Activated naive CD4-positive, alpha-beta T cell treated with anti-CD3 and anti-CD28 coated beads, Interleukin-2, amount 10 ng/mL, durations not matched to agents 7 days and 5 days (primary cell): ENCODE results near the gene NR2C2AP.
A peak's percentile ranks its signal among the peaks of the same experiment; 100 is the strongest.

Experiments
- CTCF ChIA-PET: fragments of 350-600 bp; sonication (Branson Sonifier 250); formaldehyde crosslinking; loops from one replicate; lab custom pipeline; 2021; ENCODE audit warnings: antibody characterized with exemption; lab: Charles Lee
- DNase-seq: peaks from one replicate; pipeline ENCODE4 v3.0.0-alpha.2; 2020
- H3K27ac Mint-ChIP-seq: one replicate; pipeline ENCODE4 v1.8.0; 2021; ENCODE audit warnings: mild to moderate bottlenecking, moderate library complexity, mixed read lengths
- H3K27me3 Mint-ChIP-seq: one replicate; pipeline ENCODE4 v1.8.0; 2021; ENCODE audit warnings: mild to moderate bottlenecking, mixed read lengths
- H3K36me3 Mint-ChIP-seq: one replicate; pipeline ENCODE4 v1.8.0; 2021; ENCODE audit warnings: mixed read lengths
- H3K4me1 Mint-ChIP-seq: one replicate; pipeline ENCODE4 v1.8.0; 2021; ENCODE audit warnings: mixed read lengths
- H3K4me3 Mint-ChIP-seq: one replicate; pipeline ENCODE4 v1.8.0; 2021; ENCODE audit warnings: mild to moderate bottlenecking, moderate library complexity, mixed read lengths
- H3K9me3 Mint-ChIP-seq: one replicate; pipeline ENCODE4 v1.8.0; 2021; ENCODE audit warnings: mixed read lengths

Gene NR2C2AP

DNA sequence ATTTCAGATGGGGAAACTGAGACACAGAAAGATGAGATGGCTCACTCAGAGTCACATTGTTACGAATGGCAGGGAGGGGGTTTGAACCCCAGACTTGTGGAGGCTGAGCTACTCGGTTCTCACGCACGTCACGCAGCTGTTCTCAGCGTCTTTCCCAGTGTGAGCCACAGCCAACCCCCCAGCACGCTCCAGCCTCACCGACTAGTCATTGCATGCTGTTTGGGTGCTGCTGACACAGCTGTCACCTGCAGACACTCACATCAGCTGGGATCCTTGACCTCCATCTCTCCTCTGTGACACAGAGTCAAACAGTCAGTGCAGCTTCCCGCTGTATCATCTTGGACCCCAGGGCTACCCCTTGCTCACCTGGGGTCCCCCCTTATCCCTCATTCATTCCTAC lies 6.2 kb upstream of the NR2C2AP start:
- H3K4me3 Mint-ChIP-seq = no peak overlapping the region
- peaks cover 3% of the 10 kb centered on the region for H3K36me3 Mint-ChIP-seq
- peaks cover 73% of the 10 kb centered on the region for H3K27me3 Mint-ChIP-seq
- CTCF ChIA-PET = no interaction called here
- peaks cover 12% of the 10 kb centered on the region for H3K9me3 Mint-ChIP-seq
- H3K4me1 Mint-ChIP-seq = peaks cover 30% of the 10 kb centered on the region
- DNase-seq = no peak
- H3K27ac Mint-ChIP-seq = no peak overlapping the region

- no peak for DNase-seq
Measured at GRCh38 chr19:19207637-19208572, 4.7 kb upstream of the NR2C2AP start.

DNA sequence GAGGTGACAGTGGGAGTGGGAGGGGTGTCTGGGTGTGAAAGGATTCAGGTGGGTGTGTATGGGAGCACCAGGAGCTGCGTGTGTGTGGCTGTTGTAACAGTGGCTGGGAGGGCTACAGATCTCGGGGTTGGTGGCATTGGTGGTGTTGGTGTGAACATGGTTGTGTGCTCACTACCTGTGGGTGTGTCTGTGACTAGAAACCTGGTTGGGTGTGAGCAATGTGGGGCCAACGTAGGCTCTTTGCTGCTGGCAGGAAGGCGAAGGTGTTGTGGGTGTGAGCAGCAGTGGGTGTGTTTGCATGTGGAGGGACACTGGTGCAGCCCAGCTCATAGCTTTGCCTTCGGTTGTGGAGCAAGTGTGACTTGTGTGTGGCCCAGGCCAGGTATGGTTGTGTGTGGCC lies 3.7 kb upstream of the NR2C2AP start:
- peak overlapping the region; percentile 53 for H3K27ac Mint-ChIP-seq
- H3K4me1 Mint-ChIP-seq = peaks cover 48% of the 10 kb centered on the region
- no peak for DNase-seq
- peaks cover 9% of the 10 kb centered on the region for H3K36me3 Mint-ChIP-seq
- H3K9me3 Mint-ChIP-seq = peaks cover 12% of the 10 kb centered on the region
- H3K4me3 Mint-ChIP-seq = no peak overlapping the region
- CTCF ChIA-PET = interaction anchor here (1.1 to 1.3 kb wide), 2 partner anchors 10 to 18 kb away, joined by 3 read pairs; no protein-coding TSS in a partner anchor
- H3K27me3 Mint-ChIP-seq = peaks cover 48% of the 10 kb centered on the region

More at GRCh38 chr19:19207637-19208572, 4.7 kb upstream of the NR2C2AP start:
- Mint-ChIP-seq H3K27ac (peak overlapping the region; percentile 78), H3K36me3 (peaks cover 5% of the 10 kb centered on the region), H3K27me3 (peaks cover 58% of the 10 kb centered on the region), H3K4me1 (peaks cover 39% of the 10 kb centered on the region), H3K9me3 (peaks cover 12% of the 10 kb centered on the region), H3K4me3 (no peak overlapping the region)
- CTCF ChIA-PET = no interaction called here

- H3K4me3 Mint-ChIP-seq = no peak overlapping the region
- peaks cover 51% of the 10 kb centered on the region for H3K4me1 Mint-ChIP-seq
Measured at GRCh38 chr19:19205416-19206410, 2.5 kb upstream of the NR2C2AP start.

DNA sequence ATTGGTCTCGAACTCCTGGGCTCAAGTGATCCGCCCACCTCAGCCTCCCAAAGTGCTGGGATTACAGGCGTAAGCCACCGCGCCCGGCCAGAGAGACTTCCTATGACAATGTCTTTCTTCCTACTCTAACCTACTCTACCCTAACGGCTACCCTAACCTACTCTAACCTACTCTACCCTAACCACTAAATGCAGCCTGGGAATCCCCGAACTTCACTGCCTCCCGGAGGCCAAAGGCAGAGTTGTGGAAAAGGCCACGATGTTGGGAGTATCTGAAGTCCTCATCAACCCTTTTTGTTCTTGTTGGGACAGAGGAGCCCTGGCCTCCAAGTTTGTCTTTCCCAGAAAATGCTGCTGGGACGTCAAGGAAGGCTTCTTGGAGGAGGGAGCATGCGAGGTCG lies 967 bp upstream of the NR2C2AP start:
- H3K36me3 Mint-ChIP-seq = peaks cover 15% of the 10 kb centered on the region
- H3K27ac Mint-ChIP-seq = peak overlapping the region; percentile 52
- H3K9me3 Mint-ChIP-seq = peaks cover 12% of the 10 kb centered on the region
- CTCF ChIA-PET = interaction anchor here (0.7 kb wide), 1 partner anchor 10 kb away, joined by 3 read pairs; no protein-coding TSS in a partner anchor
- H3K4me1 Mint-ChIP-seq = peaks cover 52% of the 10 kb centered on the region
- DNase-seq = no peak
- H3K27me3 Mint-ChIP-seq = peaks cover 22% of the 10 kb centered on the region
- H3K4me3 Mint-ChIP-seq = peak overlapping the region; percentile 88

More at GRCh38 chr19:19205416-19206410, 2.5 kb upstream of the NR2C2AP start:
- peaks cover 36% of the 10 kb centered on the region for H3K27me3 Mint-ChIP-seq
- no peak overlapping the region for H3K27ac Mint-ChIP-seq
- peaks cover 9% of the 10 kb centered on the region for H3K36me3 Mint-ChIP-seq
- no peak for DNase-seq
- peaks cover 12% of the 10 kb centered on the region for H3K9me3 Mint-ChIP-seq
- CTCF ChIA-PET = interaction anchor here (0.7 to 1.3 kb wide), 3 partner anchors 11 to 20 kb away, joined by 3 read pairs; no protein-coding TSS in a partner anchor

DNA sequence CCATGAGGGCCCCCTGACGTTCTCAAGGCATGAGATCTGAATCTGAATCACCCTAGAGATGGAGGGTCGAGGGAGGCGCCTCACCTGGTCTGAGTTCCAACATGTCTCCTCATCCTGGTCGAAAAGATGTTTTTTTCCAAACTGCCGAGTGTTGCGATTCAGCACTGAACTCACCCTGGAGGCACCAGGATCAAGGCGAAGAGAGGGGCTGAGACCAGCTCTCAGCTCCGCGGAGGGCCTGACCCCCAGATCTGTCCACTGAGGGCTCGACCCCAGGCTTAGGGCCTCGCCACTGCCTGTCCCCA lies 555 bp downstream of the NR2C2AP start:
- Mint-ChIP-seq H3K27me3 (peaks cover 19% of the 10 kb centered on the region), H3K9me3 (peaks cover 10% of the 10 kb centered on the region), H3K4me1 (peaks cover 49% of the 10 kb centered on the region), H3K27ac (peak overlapping the region; percentile 90), H3K36me3 (peaks cover 24% of the 10 kb centered on the region), H3K4me3 (peak overlapping the region; percentile 88)
- no peak for DNase-seq
- CTCF ChIA-PET = no interaction called here

DNA sequence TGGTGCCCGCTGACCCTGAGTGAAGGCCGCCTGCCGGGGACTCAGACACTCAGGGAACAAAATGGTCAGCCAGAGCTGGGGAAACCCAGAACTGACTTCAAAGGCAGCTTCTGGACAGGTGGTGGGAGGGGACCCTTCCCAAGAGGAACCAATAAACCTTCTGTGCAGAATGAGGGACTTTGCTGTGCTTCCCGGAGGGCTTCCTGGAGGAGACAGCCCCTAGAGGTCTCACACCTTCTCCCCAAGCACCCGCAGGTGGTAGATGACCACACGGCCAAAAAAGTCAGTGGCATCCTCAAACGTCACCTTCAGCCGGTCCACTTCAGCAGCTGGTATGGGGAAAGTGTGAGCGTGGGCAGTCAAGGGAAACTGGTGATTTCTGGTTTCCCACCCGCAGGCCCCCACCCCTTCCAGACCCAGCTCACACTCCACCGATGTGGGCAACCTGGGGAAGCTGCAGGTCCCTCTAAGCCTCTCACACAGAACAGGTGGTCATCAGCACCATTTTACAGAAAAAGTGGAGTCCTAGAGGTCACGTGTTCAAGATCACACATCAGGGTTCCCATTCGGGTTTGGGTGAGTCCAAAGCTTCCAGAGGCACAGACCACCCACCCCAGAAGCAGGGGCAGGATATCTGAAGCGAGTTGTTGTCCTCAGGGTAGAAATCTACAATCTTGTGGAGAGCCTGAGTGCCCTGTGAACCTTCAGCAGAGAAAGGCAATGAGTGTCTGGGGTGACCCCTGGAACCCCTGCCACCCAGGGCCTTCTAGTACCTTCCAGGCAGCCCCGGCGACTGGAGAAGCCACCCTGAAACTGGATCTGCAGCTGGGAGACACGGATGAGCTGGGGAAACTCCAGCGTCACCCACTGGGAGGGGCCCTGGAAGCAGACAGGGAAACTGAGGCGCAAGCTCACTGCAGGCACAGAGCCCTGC lies 1.2 kb downstream of the NR2C2AP start:
- Mint-ChIP-seq H3K36me3 (peaks cover 25% of the 10 kb centered on the region), H3K4me1 (peaks cover 42% of the 10 kb centered on the region), H3K9me3 (peaks cover 3% of the 10 kb centered on the region), H3K27ac (peak overlapping the region; percentile 90), H3K4me3 (peak overlapping the region; percentile 88), H3K27me3 (peaks cover 12% of the 10 kb centered on the region)
- no peak for DNase-seq
- CTCF ChIA-PET = interaction anchor here (1.0 kb wide), 1 partner anchor 9 kb away, joined by 3 read pairs; no protein-coding TSS in a partner anchor

GRCh38 chr19:19193926-19194325 lies 9.3 kb downstream of the NR2C2AP start:
- Mint-ChIP-seq H3K4me3 (peak overlapping the region; percentile 99), H3K36me3 (peaks cover 27% of the 10 kb centered on the region), H3K4me1 (peaks cover 51% of the 10 kb centered on the region), H3K9me3 (no peaks in the 10 kb centered on the region), H3K27ac (peak overlapping the region; percentile 98), H3K27me3 (no peaks in the 10 kb centered on the region)
- CTCF ChIA-PET = interaction anchor here (1.2 kb wide), 1 partner anchor 11 kb away, joined by 3 read pairs; no protein-coding TSS in a partner anchor
- no peak for DNase-seq

GRCh38 chr19:19192910-19193423 lies 10.2 kb downstream of the NR2C2AP start:
- H3K4me1 Mint-ChIP-seq = peaks cover 54% of the 10 kb centered on the region
- H3K9me3 Mint-ChIP-seq = no peaks in the 10 kb centered on the region
- peaks cover 22% of the 10 kb centered on the region for H3K36me3 Mint-ChIP-seq
- no peaks in the 10 kb centered on the region for H3K27me3 Mint-ChIP-seq
- H3K27ac Mint-ChIP-seq = peak overlapping the region; percentile 98
- CTCF ChIA-PET = interaction anchor here (0.8 to 1.5 kb wide), 3 partner anchors 9 to 33 kb away, joined by 3 read pairs; no protein-coding TSS in a partner anchor
- DNase-seq = no peak
- H3K4me3 Mint-ChIP-seq = peak overlapping the region; percentile 99

- Mint-ChIP-seq H3K4me1 (peaks cover 54% of the 10 kb centered on the region), H3K4me3 (peak within 1 kb of the TSS; percentile 99), H3K9me3 (no peaks in the 10 kb centered on the region), H3K36me3 (peaks cover 21% of the 10 kb centered on the region), H3K27me3 (no peaks in the 10 kb centered on the region), H3K27ac (peak within 1 kb of the TSS; percentile 98)
- CTCF ChIA-PET = interaction anchor here (1.0 to 2.7 kb wide), 4 partner anchors 10 to 172 kb away, joined by 3 to 8 read pairs (median 3); no protein-coding TSS in a partner anchor
- peak; percentile 100 for DNase-seq
Measured at GRCh38 chr19:19192078-19192882, 10.9 kb downstream of the NR2C2AP start, which contains the start of the genes BORCS8 and RFXANK. Gene BORCS8 (minus strand): TSS chr19:19192152. CDS start chr19:19192117, 35 bp downstream. Gene RFXANK (plus strand): TSS chr19:19192258. CDS start chr19:19193947, 1,689 bp downstream.

DNA sequence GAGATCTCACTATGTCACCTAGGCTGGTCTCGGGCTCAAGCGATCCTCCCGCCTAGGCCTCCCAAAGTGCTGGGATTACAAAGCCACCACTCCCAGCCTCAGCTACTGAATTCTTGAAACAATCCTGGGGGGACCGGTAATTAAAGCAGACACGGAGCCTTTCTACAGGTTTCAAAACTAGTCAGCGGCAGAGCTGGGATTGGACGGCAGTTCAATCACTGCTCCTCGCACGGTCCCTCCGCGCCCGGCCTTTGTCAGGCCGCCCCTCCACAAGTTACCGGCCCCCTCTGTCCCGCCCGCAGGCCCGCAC lies 11.5 kb downstream of the NR2C2AP start:
- Mint-ChIP-seq H3K4me3 (peak overlapping the region; percentile 99), H3K9me3 (no peaks in the 10 kb centered on the region), H3K4me1 (peaks cover 54% of the 10 kb centered on the region), H3K27ac (peak overlapping the region; percentile 98), H3K36me3 (peaks cover 22% of the 10 kb centered on the region), H3K27me3 (no peaks in the 10 kb centered on the region)
- no peak for DNase-seq
- CTCF ChIA-PET = interaction anchor here (1.5 to 2.7 kb wide), 3 partner anchors 17 to 173 kb away, joined by 3 to 8 read pairs (median 3); no protein-coding TSS in a partner anchor

DNA sequence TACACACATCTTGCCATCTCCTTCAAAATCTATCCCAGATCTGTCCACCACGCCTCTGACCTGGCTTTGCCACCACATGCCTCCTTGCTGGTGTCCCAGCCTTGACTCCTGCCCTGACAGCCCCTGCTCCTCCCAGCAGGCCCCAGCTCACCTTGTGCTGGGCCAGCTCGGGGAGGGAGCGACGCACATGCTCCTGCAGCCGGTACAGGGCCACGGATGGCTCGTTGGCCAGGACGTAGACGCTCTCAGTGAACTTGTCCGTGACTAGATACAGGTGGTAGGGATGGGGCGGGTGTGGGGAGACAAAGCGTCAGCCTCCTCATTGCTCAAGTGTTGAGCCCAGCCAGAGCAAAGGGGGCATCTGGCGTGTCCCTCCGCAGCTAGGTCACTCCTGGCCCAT lies 16.5 kb downstream of the NR2C2AP start:
- Mint-ChIP-seq H3K4me3 (no peak overlapping the region), H3K27me3 (no peaks in the 10 kb centered on the region), H3K27ac (peak overlapping the region; percentile 28), H3K9me3 (peaks cover 3% of the 10 kb centered on the region), H3K36me3 (peaks cover 18% of the 10 kb centered on the region), H3K4me1 (peaks cover 35% of the 10 kb centered on the region)
- DNase-seq = no peak
- CTCF ChIA-PET = no interaction called here
